ENCODE measurements around the gene ZNF473.

DNA sequence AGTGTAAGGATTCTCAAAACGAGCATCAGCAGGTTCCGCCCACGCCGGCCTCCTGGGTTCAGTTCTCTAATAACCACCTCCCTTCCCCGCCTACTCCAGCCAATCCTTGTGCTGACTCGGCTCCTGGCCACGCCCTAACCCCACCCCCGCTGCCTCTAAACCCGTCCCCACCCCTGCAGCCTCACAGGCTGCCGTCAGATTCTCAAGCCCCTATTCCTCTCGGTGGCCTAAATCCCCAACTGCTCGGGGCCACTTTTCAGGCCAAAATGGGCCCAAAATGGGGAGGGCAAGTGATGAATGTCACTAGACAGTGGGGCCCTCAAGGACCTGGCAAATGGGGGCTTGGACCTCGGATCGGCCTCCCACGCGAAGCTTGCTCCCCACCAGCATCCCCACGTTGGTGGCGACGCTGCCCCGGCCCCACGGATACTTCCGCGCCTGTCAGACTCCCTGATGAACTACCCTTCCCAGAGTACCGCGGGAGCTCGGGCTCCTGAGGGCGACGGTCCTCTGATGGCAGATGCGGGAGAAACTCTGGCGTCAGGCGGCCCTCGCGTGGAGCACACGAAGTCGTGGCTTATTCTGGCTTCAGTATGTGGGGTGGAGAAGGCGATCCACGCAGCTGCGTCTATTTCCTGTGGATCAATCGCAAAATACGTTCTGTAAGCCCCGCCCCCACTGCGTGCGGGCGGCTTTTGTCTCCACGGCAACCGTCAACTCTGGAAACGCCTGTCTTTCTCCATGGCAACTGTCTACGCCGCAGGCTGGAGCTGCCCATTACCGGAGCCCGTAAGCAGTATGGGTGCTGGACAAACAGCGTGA is 24.8 kb downstream of the ZNF473 start:
- TF ChIP-seq, protein P1, sequence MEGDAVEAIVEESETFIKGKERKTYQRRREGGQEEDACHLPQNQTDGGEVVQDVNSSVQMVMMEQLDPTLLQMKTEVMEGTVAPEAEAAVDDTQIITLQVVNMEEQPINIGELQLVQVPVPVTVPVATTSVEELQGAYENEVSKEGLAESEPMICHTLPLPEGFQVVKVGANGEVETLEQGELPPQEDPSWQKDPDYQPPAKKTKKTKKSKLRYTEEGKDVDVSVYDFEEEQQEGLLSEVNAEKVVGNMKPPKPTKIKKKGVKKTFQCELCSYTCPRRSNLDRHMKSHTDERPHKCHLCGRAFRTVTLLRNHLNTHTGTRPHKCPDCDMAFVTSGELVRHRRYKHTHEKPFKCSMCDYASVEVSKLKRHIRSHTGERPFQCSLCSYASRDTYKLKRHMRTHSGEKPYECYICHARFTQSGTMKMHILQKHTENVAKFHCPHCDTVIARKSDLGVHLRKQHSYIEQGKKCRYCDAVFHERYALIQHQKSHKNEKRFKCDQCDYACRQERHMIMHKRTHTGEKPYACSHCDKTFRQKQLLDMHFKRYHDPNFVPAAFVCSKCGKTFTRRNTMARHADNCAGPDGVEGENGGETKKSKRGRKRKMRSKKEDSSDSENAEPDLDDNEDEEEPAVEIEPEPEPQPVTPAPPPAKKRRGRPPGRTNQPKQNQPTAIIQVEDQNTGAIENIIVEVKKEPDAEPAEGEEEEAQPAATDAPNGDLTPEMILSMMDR (IDR thresholded peaks at IDR 0.05; ENCODE audit: low read depth, low read length) = no peak
- TF ChIP-seq EZH2phosphoT487 (IDR thresholded peaks at IDR 0.05; ENCODE audit: low read depth) = no peak

All from OCI-LY3 (cell line).